PFSK-1 (cell line): Measurements from ENCODE around the gene CCL13.

Experiments used
- FOXP2 ChIP-seq: optimal IDR thresholded peaks from 2 replicates; pipeline ENCODE3; 2011; ENCODE audit warnings: borderline replicate concordance, control low read depth, inconsistent platforms; ENCODE audit not compliant: insufficient read depth; ENCODE audit errors: extremely low read length, extremely low read depth
- POLR2AphosphoS5 ChIP-seq: IDR thresholded peaks from 2 replicates; pipeline ENCODE4 v1.6.1; 2012; ENCODE audit warnings: low read depth, mild to moderate bottlenecking, control low read depth, low read length, moderate library complexity
- SIN3A ChIP-seq: IDR thresholded peaks from 2 replicates; pipeline ENCODE4 v1.6.1; 2012; ENCODE audit warnings: mild to moderate bottlenecking, low read length, moderate library complexity, borderline replicate concordance; ENCODE audit not compliant: insufficient read depth
- TAF1 ChIP-seq: IDR thresholded peaks from 2 replicates; pipeline ENCODE4 v1.6.1; 2012; ENCODE audit warnings: low read length, control low read depth, borderline replicate concordance; ENCODE audit not compliant: insufficient read depth
- TF ChIP-seq, protein P1 (sequence below), 2 experiments: IDR thresholded peaks; 2 replicates each; pipeline versions ENCODE4 v1.6.1 to v1.8.0; 2011 to 2012; ENCODE audit warnings: low read depth in 2 of 2, low read length in 2 of 2, control low read depth in 1 of 2, inconsistent platforms in 1 of 2, mild to moderate bottlenecking in 1 of 2, moderate library complexity in 1 of 2; ENCODE audit not compliant: insufficient read depth in 1 of 2

- TF ChIP-seq POLR2AphosphoS5, result no peak
- no peak for TF ChIP-seq SIN3A
- TF ChIP-seq, protein P1, sequence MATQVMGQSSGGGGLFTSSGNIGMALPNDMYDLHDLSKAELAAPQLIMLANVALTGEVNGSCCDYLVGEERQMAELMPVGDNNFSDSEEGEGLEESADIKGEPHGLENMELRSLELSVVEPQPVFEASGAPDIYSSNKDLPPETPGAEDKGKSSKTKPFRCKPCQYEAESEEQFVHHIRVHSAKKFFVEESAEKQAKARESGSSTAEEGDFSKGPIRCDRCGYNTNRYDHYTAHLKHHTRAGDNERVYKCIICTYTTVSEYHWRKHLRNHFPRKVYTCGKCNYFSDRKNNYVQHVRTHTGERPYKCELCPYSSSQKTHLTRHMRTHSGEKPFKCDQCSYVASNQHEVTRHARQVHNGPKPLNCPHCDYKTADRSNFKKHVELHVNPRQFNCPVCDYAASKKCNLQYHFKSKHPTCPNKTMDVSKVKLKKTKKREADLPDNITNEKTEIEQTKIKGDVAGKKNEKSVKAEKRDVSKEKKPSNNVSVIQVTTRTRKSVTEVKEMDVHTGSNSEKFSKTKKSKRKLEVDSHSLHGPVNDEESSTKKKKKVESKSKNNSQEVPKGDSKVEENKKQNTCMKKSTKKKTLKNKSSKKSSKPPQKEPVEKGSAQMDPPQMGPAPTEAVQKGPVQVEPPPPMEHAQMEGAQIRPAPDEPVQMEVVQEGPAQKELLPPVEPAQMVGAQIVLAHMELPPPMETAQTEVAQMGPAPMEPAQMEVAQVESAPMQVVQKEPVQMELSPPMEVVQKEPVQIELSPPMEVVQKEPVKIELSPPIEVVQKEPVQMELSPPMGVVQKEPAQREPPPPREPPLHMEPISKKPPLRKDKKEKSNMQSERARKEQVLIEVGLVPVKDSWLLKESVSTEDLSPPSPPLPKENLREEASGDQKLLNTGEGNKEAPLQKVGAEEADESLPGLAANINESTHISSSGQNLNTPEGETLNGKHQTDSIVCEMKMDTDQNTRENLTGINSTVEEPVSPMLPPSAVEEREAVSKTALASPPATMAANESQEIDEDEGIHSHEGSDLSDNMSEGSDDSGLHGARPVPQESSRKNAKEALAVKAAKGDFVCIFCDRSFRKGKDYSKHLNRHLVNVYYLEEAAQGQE (IDR thresholded peaks at IDR 0.05; ENCODE audit: insufficient read depth in 1 of 2, low read depth in 2 of 2, low read length in 2 of 2), result no peak
- no peak for TF ChIP-seq TAF1
- no peak for TF ChIP-seq FOXP2
These were observed 34.3 kb upstream of the CCL13 start for GRCh38 chr17:34321964-34322363.
